ENCODE data around the gene EXOG.

The EXOG gene

DNA sequence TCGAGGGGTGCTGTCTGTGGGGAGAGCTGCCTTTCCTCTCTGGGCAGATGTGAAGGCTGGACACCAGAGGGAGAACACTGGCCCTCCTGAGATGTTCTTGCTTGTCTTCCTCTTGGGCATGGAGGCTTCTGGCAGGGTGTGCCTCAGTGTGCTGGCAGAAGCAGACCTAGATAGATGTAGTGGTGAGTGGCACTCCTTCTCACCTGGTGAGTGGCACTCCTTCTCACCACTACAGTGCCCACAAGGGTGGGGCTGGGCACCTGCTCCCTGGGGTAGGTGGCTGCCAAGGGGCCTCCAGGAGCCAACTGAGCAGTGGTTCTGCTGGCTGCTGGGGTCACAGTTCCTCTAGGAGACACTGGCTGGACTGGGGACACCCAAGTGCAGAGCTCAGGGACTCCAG, 23.8 kb upstream of the EXOG start:
- no peak for DNase-seq

- no peak for DNase-seq
Observed at GRCh38 chr3:38473229-38473628, 22.9 kb upstream of the EXOG start.

DNA sequence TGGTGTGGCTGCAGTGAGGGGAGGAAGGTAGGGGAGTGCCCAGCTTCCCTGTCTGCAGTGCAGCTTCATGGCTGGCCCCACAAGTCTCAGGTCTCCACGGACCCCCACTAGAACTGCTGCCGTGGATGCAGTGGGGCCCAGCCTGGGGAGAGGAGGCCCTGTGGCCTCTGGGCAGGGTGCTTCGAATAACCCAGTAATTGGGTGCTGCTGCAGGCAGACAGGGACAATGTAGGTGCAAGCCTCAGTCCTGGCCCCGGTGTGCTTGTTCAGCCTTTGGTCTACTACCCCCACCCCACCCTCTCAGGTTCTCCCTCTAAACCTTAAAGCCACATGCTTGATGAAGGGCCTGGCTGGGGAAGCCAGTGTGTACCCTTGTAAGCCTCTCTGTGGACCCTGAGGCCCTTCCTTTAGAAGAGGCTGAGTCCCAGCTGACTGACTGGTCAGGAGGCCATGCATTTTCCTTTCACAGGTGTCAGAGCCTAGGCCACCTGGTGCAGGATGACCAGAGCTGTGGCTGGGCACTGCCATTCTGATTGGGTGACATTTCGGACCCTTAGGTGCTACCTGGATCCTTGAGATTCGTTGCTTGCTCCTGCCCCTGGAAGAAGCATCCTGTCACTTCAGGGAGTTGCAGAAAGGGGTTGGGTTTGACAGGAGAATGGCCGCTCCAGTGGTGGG, 21.1 kb upstream of the EXOG start:
- no peak for DNase-seq

DNA sequence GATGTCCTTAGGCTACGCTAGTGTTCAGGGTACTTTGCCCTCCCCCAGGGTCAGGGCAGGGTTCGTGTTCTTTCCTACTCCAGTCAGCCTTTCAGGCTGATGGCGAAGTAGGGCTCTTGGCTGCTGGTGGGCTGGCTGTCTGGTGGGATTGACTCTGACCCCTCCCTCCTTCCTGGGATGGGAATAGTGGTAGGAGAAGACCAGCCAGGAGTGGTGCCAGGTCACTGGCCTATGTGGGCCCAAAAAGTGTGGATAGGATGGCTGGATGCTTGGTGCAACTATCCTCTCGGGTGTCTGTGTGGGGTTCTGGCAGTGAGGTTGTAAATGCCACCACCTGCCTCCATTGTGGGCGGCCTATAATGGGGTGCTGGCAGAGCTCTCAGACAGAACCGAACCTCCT, 20.4 kb upstream of the EXOG start:
- DNase-seq: no peak

DNA sequence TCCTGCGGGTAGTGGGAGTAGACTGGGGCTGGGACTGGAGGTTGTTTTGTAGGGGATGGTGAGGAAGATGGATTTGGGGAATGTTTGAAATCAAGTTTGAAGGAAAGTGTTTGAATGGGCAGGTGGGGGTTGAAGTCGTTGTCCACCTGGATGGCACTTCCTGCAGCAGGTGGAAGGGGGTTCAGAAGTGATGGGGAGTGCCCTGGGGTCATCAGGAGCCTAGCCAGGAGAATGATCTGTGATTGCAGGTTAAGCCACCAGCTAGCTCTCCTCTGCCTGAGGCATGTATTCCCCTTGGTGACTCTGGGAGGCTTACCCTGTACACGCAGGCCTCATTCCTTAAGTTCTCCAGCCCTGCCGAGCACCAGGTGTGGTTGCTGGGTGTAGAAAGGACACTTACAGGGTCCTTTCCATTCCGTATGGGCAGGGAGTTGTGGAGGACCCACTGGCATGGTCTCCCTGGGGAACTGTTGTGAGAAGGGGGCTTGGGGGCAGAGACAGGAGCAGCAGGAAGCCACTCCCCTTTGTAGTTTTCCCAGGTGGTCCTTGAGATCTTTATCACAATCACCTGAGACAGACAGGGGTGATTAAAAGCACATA, 19.9 kb upstream of the EXOG start:
- no peak for DNase-seq

DNA sequence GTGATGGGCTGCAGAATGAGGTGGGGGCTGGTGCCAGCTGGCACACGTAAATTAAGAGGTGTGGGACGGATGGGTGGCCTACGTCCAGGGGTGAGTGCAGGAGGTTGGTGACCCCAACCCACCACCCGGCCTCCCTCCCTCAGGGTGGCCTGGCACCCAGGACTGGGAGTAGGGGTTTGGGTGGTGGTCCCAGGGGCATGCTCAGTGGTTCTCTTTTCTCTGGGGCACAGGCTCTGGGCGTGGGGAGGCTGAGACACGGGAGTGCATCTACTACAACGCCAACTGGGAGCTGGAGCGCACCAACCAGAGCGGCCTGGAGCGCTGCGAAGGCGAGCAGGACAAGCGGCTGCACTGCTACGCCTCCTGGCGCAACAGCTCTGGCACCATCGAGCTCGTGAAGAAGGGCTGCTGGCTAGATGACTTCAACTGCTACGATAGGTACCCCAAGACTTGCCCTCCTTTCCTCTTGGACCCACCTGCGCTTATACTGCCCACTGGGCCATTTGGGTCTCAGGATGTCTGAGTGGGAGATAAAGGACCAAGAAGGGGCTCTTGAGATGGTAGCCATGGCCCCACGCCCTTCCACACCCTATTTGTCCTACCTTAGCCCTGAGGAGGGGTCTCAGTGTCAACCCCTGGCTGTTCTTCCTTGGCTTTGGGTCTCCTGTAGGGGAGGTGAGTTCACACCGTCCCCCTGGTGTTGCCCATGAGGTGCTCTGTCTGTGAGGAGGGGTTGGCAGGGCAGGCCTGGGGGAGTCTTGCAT, 18.9 kb upstream of the EXOG start:
- DNase-seq: no peak

DNA sequence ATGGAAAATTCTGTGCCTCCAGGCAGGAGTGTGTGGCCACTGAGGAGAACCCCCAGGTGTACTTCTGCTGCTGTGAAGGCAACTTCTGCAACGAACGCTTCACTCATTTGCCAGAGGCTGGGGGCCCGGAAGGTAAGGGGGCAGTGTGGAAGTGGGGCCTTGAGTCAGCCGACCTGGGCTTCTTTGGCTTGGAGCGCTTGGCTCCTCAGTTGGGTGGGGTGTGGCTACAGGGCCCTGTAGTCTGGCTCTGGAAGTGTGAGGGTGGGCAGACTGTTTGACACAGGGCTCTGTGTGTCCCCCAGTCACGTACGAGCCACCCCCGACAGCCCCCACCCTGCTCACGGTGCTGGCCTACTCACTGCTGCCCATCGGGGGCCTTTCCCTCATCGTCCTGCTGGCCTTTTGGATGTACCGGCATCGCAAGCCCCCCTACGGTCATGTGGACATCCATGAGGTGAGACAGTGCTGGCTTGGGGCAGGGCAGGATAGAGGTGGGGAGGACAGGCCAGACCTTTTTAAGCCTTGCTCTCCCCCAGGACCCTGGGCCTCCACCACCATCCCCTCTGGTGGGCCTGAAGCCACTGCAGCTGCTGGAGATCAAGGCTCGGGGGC, 18.2 kb upstream of the EXOG start:
- DNase-seq: no peak

DNA sequence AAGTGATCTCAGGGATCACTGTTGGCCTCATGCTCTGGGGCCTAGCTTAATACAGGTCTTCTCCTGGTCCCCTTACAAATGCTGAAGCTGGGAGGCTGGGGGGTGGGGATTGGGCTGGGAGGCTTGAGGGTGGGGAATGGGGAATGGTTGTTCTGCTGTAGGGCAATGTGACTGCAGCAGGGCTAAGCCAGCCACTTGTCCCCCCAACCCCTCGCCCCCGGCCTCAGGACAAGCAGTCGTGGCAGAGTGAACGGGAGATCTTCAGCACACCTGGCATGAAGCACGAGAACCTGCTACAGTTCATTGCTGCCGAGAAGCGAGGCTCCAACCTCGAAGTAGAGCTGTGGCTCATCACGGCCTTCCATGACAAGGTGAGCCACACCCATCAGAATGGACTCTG, 17.2 kb upstream of the EXOG start:
- no peak for DNase-seq

DNA sequence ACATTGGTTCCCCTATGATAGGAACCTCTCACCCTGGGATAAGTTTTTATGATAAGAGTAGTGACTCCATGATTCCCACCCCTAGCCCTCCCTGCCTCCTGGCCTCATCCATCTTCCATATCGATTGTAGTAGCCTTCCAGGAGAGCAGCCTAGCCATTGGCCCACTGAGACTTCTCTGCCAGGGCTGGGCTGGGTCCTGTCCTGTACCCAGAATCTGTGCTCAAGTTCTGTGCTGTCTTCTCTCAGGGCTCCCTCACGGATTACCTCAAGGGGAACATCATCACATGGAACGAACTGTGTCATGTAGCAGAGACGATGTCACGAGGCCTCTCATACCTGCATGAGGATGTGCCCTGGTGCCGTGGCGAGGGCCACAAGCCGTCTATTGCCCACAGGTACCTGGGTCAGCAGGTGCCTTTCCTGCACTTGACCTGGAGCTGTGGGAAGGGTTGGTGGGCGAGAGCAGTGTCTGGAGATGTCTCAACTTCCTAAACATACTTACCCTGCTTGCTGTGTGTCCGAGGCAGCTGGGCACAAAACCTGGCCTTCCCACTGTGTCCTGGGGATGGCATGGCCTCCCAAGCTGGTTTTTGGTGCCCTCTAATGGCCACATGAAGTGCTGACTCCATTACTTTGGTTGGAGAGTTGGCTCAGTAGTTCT, 16.6 kb upstream of the EXOG start:
- DNase-seq: peak in 41 of 56 donors; percentile 5 to 79 (median 32)

DNA sequence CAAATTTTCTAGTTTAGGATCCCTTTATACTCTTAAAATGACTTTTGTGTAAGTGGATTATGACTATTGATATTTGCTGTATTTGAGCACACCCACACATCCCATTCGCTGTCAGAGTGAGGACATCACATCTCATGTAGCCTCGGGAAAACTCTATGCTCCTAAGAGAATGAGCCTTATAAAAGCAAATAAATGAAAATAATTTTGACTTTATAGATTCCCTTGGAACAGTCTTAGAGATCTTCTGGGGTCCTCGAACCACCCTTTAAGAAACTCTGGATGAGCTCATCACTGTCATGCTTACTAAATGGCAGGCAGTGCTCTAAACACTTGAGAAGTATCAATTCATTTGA, 16.1 kb upstream of the EXOG start:
- no peak for DNase-seq

DNA sequence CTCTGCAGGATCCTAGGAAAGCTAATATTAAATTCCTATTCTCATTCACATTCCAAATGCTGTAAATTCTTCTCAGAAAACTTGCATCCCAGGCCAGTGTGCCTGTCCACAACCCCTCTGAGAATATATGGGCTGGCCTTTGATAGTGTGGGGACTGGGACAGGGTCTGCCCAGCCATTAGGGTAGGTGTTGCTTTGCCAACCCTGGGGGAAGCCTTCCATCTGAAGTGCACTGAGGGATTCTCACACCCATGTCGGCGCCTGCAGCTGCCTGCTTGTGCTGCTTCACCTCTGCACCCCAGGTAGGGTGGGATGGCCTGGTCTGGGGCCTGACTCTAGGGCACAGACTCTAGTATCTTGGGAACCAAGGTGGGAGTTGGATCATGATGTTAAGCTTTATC, 15.2 kb upstream of the EXOG start:
- DNase-seq: no peak

DNA sequence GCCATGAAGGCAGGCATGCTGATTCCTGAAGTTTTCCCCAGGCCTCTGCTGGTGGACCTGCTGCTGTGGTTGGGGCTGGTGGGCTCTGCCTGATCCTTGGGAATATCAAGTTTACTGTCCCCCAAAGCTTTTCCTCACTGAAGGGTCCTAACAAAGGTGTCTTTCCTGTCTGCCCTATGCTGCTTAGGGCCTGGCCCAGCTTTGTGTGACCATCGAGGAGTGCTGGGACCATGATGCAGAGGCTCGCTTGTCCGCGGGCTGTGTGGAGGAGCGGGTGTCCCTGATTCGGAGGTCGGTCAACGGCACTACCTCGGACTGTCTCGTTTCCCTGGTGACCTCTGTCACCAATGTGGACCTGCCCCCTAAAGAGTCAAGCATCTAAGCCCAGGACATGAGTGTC, 13.2 kb upstream of the EXOG start:
- DNase-seq: no peak

DNA sequence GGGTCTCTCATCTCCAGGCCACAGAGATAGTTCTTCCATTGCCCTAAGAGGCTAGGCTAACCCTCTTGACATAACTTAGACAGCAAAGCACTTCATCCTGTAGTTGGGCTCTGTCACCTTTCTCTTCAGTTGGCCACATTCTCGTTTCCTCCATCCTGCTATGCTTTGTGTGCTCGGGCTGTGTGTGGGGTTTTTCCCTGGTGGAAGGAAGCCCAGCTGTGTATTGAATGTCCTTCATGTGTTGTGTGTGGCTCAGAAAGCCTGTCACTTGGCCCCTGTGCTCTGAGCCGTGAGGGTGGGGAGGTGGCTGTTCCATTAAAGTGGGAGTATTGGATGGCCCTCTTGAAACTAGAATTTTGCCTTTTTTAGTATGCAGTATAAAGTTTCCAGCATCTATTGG, 8.8 kb upstream of the EXOG start:
- no peak for DNase-seq

GRCh38 chr3:38488949-38489348, 7.2 kb upstream of the EXOG start:
- no peak for DNase-seq

GRCh38 chr3:38489766-38490165, 6.4 kb upstream of the EXOG start:
- peak in 9 of 56 donors; percentile 6 to 35 (median 31) for DNase-seq

DNA sequence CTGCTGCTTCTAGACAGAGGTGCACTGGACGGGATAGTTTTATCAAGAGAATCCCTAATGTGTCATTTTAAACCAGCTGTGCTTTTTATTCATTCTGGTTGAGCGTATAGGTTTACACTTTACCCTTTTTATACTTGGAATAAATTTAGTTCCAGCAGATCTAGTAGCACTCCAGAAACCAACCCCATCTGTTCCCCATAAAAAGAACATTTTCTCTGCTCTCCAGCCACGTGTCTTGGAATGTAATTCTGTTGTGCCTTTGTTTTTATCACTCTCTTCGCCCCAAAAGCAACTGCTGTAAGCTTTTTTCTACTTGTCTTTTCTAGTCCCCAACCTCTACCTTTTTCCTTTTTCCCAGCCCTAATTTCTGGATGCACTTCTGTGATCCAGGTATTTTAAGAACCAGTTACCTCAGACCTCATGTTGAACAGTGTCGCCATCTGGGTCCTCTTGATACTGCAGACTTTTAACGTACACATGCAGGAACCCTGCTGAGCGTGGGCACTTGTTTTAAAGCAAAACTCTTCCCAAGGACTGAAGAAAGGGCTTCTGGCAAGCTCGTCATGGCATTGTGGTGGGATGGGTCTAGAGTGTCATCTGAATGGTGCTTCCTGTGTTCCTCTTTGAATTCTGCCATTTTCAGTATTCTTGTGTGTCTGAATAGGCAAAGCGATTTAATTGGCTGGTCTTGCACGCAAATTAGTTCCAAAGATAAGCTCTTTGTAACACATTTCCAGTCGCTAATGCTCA, 5.7 kb upstream of the EXOG start:
- peak in 1 of 56 donors; percentile 20 for DNase-seq

DNA sequence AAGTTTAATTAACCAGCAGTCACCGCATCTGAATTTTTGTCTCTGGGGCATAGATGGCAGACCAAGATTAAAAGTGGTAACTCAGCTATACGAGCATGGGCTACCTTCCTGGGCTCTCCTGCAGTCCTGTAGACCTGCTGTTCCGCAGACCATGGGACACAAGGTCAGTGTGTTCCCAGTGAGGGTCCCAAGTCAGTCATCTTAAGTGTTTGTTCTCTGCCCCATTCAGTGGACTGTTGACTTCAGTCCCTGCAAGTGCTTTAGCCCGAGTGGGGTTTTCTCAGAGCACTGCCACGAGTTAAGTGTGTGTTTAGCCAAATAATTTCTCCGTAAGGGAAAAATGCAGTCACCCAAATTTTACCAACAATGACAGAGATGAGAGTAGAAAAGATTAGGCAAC, 4.9 kb upstream of the EXOG start:
- no peak for DNase-seq

- no peak for DNase-seq
Observed at GRCh38 chr3:38493031-38493430, 3.1 kb upstream of the EXOG start.

GRCh38 chr3:38497031-38497430, 891 bp downstream of the EXOG start:
- no peak for DNase-seq

DNA sequence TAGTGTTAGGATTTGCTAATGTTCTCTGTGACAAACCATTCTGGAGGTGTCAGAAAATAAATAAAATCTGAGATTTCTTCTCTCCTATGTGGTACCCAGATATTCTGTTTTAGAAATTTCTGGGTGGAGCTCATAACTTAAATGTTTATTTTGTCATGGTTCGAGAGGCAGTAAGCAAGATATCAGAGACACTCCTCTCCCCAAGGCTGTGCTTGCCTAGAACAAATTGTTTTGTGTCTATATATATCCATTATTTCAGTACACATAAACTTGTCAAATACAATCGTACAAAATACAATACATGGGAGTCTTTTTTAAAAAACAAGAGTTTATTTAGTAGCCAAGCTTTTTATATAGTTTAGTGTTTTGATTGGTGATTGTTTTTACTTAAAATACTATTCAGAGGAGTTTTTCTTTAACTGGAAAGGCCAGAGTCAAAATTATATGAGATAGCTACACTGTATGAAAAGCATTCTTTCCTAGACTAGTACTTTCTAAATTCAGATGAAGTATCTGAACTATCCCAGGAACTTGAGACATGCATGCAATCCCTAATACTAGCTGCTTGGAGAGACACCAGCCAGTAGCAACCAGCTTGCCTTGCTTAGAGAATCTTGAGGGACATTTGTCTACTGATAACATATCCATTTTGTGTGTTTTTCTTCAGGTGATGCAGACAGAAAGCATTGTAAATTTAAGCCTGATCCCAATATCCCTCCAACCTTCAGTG, 4.7 kb downstream of the EXOG start:
- DNase-seq: no peak

DNA sequence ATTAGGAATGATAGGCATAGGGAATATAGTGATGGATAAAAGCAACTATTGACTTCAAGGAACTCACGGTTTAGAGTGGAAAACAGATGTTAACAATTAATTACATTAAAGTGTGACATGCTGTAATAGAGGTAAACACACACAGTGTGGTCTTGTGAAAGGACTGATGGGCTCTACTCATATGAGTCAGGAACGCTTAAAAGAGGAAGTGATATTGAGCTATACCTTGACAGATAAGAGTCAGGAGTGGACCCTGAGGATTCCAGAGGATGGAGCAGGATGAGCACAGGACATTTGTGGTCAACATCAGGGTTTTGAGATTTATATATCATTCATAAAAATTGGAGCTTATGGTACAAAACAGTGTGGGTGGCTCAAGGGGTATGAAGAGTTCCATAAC, 11.0 kb downstream of the EXOG start:
- no peak for DNase-seq

Measured in amygdala (tissue), 56 donors.